Activated CD8-positive, alpha-beta memory T cell treated with anti-CD3 and anti-CD28 coated beads for 48 hours (primary cell): ENCODE results near the gene DNAJC3.
"Not testable (repeated sequence)": the region's sequence is repeated elsewhere in the genome, so short reads cannot be mapped to it uniquely, and the experiment has no call there.

Experiments
- DNase-seq, 3 experiments: peaks; one replicate each; pipeline ENCODE4 v3.0.0-alpha.2; 2020; ENCODE audit warnings: low read depth in 2 of 3, low spot score in 2 of 3

The DNAJC3 gene

DNA sequence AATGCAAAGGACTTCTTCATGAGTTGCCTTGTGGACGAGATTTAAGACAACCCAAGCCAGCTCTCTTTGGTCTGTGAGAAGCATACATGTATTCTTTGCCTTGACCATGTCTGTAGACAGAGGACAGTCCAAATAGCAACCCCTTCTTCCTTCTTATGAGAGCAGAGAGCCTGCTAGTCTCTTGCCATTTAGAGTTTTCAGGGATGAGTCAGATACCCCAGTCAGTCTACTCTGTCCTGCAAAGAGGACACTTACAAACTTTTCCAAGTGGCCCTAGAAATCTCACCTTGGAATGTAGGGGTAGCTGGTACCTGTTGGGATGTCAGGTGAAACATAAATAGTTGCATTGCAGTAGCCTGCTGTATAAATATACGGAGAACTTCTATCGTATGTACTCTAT, 36.7 kb downstream of the DNAJC3 start:
- no peak for DNase-seq

DNA sequence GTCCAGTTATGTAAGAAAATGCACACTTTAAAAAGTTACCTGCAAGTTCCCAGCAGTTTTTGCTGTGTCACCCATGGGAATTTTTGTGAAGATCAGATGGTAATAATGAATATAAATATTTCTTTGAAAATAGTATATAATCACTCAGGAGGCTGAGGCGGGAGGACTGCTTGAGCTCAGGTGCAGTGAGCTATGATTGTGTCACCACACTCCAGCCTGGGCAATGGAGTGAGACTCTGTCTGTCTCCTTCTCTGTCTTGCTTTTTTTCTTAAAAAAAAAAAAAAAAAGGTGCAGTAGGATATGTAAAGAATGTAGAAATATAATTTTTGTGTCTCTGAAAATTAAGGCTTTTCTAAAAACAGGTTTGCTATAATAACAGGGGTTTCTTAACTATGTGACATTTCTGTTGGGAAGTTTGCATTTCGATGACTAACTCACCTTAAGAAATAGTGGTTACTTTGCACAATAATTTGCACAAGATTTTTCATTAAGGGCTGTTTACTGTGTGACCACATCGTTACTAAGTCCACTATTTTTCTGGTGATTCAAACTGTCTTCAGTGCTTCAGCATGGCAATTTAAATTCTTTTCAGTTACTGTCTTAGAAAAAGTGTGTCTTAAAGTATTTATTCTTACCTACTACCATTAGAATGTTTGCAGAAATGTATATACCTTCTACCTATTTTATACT, 37.3 kb downstream of the DNAJC3 start:
- DNase-seq, result no peak

DNA sequence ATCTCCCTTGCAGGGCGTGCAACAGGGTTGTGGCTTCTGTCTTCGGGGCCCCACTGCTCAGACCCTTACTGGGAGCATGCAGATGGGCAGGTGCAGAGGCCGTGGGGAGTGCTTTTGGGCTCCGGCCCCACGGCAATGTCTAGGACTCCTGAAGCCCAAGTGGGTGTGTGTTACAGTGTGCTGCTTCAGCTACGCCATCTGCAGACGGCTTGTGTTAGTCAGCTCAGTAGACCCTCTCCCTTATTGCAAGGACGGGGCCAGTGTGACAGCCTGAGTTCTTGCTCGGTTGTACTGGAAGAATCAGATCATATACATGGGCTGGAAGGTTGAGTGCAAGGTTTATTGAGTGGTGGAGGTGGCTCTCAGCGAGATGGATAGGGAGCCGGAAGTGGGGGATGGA, 39.3 kb downstream of the DNAJC3 start:
- DNase-seq, result no peak

DNA sequence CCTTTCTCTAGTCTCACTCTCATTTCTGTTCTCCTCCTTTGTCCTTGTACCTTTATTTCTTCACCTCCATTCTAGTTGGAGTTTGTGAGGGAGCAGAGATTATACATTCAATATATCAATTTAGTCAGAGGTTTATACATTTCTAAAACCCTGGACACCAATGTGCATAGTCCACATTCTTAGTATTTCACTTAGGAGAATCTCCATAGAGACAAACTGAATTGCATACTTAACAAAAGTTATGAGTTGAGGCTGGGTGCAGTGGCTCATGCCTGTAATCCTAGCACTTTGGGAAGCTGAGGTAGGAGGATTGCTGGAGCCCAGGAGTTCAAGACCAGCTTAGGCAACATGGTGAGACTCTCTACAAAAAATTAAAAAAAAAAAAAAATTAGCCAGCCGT, 45.3 kb downstream of the DNAJC3 start:
- DNase-seq, result no peak

DNA sequence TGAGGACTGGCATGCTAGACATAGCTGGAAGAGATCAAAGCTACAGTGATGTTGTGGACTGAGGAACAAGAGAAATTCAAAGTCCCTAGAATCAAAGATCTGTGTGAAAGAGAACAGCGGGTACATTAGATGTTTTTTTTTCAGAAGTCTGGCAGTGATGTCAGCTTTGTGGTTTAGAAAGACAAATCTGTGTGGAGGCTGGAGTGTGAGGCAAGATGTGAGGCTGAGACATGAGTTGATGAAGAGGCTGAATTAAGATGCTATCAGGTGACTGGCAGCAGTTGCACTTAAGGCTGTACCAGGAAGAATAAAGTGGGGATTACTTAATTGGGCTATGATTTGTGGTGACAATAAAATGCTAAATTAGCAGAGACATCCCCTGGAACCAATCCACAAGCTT, 46.5 kb downstream of the DNAJC3 start:
- DNase-seq, result no peak

DNA sequence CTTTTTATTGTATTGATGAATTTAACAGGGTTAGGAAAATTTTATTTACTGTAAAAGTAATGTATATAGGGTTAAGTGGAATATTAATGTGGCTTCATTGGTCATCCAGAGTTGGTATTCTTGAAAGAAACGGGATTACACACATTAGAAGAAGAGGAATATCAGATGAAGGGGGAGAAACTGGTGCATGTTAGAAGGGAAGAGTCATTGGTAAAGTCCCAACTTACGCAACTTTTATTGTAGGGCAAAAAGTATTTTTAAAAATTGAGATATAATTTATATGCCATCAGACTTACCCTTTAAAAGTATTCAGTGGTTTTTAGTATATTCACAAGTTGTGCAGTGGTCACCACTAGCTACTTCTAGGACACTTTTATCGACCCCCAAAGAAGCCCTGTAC, 47.3 kb downstream of the DNAJC3 start:
- DNase-seq, result no peak

DNA sequence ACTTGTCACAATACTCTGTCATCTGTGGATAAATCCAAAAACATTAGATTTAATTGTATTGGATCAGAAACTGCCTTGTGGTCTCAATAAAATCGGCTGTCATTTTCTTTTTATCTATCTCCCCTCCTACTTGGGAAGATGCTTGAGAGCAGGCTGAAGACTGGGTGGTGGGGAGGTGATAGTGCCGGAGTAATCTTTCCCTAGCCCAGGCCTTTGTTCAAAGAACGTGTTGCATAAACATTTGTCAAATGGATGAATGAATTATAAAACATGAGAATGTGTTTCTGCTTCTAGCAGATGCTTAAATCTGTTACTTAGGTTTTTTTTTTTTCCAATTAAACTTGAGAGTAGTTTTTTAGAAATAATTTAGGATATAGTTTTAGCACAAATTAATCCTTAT, 49.9 kb downstream of the DNAJC3 start:
- DNase-seq, result no peak

DNA sequence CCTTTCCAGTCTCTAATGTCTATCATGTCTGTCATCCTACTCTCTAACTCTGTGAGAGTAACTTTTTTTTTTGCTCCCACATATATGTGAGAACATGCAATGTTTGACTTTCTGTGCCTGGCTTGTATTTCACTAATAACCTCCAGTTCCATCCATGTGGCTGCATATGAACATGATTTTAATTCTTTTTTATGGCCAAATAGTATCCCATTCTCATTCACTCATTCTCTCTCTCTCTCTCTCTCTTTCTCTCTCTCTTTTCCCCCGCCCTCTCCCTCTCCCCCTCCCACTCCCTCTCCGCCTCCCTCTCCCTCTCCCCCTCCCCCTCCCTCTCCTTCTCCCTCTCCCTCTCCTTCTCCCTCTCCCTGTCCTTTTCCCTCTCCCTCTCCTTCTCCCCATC, 52.0 kb downstream of the DNAJC3 start:
- DNase-seq, result no peak

DNA sequence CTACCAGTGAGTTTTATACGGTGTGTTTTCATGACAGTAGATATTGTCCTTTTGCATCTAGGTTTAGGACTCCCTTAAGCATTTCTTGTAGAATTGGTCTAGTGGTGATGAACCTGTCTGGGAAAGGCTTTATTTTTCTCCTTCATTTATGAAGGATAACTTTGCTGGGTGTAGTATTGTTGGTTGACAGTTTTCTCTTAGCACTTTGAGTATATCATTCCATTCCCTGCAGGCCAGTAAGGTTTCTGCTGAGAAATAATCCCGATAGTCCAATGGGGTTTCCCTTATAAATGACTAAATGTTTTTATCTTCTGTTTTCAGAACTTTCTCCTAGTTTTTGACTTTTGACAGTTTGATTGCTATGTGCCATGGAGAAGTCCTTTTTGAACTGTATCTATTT, 57.2 kb downstream of the DNAJC3 start:
- DNase-seq, result no peak

DNA sequence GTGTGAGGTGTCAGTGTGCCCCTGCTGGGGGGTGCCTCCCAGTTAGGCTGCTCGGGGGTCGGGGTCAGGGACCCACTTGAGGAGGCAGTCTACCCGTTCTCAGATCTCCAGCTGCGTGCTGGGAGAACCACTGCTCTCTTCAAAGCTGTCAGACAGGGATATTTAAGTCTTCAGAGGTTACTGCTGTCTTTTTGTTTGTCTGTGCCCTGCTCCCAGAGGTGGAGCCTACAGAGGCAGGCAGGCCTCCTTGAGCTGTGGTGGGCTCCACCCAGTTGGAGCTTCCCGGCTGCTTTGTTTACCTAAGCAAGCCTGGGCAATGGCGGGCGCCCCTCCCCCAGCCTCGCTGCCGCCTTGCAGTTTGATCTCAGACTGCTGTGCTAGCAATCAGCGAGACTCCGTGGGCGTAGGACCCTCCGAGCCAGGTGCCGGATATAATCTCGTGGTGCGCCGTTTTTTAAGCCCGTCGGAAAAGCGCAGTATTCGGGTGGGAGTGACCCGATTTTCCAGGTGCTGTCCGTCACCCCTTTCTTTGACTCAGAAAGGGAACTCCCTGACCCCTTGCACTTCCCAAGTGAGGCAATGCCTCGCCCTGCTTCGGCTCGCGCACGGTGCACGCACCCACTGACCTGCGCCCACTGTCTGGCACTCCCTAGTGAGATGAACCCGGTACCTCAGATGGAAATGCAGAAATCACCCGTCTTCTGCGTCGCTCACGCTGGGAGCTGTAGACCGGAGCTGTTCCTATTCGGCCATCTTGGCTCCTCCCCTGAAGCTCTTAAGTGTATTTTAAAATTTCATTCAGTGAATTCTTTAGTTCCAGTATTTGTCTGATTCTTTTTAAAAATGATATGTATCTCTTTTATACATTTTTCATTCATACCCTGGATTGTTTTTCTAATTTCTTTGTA, 63.4 kb downstream of the DNAJC3 start:
- not testable (repeated sequence) for DNase-seq

DNA sequence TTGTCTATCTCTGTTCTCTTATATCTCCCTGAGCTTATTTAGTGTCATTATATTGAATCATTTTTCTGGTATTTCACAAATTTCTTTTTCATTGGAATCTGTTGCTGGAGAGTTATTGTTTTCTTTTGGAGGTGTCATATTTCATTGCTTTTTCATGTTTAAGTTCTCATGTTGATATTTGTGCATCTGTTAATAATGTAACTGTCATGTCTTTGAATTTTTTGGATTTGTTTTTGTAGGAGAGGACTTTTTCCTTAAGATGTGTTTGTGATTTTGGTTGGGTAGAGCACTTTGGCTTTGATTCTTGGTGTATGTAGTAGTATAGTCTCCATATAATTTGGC, 64.0 kb downstream of the DNAJC3 start:
- no peak for DNase-seq

DNA sequence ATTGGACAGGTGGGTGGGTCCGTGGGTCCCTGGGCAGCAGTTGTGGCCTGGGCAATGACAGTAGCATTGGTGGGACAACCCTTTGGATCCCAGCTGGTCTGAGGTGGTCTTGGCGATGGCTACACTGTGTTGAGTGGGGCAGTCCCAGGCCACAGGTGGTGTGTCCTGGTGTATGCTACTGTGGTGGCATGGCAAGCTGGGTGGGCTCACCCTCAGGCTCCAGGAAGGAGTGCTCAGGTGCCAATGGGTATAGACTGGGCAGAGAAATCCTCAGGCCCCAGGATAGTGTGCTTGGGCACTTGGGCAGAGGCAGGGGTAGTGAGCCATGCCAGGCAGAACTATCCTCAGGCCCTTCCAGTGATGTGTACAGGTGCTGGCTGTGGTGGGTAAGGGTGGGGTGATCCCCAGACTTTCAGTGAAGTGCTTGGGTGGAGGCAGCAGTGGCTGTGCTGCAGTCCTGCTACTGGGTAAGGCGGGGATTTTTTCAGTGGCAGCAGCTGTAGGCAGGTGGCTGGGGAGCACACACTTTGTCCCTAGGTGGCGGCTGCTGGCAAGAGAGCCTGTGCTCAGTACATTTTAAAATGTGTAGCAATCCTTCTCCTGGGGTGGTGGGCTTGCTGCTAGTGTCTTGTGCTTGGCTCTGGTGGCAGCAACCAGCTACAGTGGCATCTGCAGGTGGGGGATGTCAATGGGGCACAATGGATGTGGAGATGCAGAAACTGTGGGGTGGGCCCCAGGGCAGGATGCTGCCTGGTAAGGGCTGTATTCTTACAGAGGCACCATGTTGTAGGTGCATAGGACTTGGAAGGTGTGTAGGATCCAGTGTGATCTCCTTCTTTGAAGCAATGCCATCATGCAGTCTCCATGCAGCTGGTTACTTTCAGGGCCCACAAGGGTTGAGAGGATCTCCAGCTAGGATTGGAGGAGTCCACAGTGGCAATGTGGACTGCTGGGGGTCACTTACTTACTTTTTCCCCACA, 64.9 kb downstream of the DNAJC3 start:
- DNase-seq, result no peak

DNA sequence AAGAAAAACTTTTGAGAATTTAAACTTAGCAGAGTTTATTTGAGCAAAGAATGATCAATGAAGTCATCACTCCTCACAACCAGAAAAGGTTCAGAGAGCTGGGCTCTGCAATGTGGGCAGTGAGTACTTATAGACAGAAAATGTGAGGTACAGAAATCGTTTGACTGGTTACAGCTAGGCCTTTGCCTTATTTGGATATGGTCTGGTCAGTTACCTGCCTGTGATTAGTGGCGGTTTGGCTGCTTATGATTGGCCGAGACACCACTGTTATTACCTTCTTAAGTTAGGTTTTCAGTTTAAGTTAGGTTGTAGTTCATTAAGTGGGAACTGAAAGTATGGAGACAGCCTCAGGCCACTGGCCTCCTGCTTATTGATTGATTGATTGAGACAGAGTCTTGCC, 66.3 kb downstream of the DNAJC3 start:
- no peak for DNase-seq

DNA sequence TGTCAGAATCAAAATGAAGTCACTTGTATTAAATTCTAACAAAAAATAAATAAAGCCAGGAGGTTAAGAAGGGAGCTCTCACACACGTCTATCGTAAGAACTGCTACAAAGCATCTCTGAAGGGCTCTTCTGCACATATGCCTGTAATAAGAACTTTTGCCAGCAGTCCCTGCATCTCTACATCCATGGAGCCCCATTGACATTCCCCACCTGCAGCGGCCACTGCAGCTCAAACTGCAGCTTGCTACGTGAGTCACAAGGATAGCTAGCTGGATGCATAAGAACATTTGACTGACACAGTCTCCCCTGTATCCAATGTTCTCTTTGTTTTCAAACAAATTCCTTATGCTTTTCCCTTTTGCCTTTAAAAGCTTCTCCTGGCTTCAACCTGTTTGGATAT, 68.3 kb downstream of the DNAJC3 start:
- DNase-seq, result no peak

DNA sequence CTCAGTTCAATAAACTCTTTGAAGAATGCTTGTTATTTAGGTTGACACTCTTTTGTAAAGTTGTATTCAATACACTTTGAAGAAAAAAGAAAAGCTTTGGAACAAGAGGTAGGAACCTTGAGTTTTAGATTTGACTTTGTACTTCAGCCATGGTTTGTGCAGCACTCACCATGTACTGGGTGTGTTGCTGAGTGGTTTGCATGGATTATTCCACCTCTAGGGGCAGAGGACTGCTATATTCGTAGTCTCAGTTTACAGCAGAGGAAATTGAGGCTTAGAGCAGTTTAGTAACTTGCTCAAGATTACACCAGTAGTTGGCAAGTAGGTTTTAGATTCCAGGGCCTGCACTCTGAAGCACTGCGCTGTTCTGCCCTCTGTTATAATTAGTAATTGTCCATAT, 68.8 kb downstream of the DNAJC3 start:
- no peak for DNase-seq

DNA sequence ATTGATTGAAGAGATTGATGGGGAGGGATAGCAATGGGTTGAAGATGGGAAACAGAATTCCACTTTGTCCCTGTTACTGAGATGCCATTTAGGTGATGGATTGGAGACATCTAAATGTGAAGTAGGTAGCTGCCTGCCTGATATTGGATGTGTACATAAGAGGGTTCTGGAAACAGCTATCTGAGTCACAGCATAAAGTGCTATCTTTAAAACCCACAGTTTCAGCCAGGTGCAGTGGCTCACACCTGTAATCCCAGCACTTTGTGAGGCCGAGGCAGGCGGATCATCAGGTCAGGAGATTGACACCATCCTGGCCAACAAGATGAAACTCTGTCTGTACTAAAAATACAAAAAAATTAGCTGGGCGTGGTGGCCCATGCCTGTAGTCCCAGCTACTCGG, 72.6 kb downstream of the DNAJC3 start:
- DNase-seq, result no peak

DNA sequence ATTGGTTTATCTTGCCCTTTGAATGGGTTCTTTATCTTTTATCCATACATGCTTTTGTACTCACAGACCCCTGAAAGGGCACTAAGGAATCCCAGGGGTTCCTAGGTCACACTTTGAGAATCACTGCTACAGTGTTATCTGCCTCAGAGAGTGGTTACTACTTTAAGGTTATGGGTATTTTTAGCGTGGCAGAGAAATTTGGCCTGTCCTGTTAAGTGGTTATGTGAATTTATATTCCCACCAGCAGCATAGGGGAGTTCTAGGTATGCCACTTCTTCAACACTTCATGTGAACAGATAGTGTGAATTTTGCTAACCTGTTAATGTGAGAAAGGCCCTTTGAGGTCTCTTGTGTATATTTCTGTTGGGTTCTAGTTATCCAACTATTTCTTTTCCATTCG, 75.7 kb downstream of the DNAJC3 start:
- DNase-seq, result no peak

DNA sequence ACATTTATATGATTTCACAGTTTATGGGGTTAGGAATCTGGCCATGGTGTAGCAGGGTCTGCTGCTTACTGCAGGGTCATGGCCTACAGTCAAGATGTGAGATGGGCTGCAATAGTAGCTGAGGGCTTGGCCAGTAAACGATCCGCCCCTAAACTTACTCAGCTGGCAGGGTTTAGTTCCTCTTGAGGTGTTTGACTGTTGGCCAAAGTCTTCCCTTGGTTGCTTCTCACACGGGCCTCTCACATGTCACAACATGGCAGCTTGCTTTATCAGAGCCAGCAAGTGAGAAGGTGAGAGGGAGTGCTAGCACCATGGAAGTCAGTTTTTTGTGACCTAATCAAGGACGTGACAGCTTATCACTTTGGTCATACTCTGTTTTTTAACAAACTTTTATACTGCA, 77.1 kb downstream of the DNAJC3 start:
- no peak for DNase-seq

DNA sequence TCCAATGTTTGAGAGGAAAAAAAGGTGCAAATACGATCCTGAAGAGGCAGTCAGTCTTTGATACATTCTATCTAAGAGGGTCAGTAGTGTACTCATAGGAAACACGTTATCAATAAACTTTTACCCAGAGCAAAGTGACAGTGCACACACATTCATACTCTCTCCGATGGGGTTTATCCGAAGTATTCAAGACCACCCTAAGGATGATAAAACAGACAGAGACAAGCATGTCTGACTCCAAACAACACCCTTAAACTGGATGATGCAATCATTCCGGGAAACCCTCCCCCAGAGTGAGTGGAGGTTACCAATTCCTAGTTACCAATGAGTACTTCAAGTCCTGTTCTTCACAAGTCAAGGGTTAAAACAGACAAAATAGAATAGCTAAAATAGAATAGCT, 79.1 kb downstream of the DNAJC3 start:
- no peak for DNase-seq

DNA sequence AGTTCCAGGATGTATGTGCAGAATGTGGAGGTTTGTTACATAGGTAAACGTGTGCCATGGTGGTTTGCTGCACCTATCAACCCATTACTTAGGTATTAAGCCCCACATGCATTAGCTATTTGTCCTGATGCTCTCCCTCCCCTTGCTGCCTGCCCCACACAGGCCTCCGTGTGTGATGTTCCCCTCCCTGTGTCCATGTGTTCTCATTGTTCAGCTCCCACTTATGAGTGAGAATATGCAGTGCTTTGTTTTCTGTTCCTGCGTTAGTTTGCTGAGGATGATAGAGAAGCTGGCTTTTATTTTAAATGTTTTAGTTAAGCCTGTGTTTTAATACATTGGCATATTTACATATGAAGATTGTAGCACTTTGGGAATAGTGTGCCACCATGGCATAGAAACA, 85.7 kb downstream of the DNAJC3 start:
- DNase-seq, result not testable (repeated sequence)

DNA sequence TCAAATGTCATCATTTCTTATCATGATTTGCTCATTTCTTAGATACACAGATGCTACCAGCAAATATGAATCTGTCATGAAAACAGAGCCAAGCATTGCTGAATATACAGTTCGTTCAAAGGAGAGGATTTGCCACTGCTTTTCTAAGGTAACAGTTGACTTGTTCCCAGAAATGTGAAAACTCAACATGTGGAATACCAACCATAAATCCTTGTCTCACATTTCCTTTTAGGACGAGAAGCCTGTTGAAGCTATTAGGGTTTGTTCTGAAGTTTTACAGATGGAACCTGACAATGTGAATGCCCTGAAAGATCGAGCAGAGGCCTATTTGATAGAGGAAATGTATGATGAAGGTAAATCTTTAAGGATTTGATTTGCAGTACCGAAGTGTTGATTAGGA, 86.7 kb downstream of the DNAJC3 start:
- no peak for DNase-seq

DNA sequence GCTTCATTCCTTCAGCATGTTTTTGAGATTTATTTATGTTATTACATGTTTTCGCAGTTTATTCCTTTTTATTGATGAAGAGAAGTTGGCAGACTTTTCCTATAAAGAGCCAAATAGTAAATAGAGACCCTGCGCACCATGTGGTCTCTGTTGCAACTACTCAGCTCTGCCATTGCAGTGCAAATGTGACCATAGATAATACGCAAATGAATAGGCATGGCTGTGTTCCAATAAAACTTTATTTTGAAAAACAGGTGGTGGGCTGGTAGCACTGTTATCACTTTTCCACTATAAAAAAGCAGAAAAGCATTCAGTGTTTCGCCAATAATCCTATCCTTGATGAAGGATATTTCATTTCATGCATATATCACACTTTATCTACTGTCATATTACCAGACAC, 95.0 kb downstream of the DNAJC3 start:
- DNase-seq, result no peak
